A204.1 (cell line): ENCODE results near the gene OR2T3.
"Not testable (repeated sequence)": the region's sequence is repeated elsewhere in the genome, so short reads cannot be mapped to it uniquely, and the experiment has no call there.

Experiments used
- FAIRE-seq: peaks from 2 replicates; lab custom pipeline; 2012; peaks lifted over from hg19 to GRCh38; lab: Jason Lieb, UNC

OR2T3 gene

GRCh38 chr1:248473051-248473450 lies at the start of gene OR2T3:
TSS of gene OR2T3 (plus strand) at chr1:248473351. CDS start at chr1:248473351, 0 bp downstream.
- not testable (repeated sequence) for FAIRE-seq

- not testable (repeated sequence) for FAIRE-seq
Measured at GRCh38 chr1:248427526-248428191, 45.5 kb upstream of the OR2T3 start.

DNA sequence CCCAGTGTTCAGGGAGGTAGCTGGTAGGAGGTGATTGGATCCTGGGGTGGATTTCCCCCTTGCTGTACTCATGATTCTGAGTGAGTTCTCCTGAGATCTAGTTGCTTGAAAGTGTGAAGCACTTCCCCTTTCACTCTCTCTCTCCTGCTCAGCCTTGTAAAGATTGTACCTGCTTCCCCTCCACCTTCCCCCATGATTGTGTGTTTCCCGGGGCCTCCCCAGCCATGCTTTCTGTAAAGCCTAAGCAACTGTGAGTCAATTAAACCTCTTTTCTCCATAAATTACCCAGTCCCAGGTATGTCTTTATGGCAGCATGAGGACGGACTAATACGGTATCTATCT lies 45.0 kb upstream of the OR2T3 start:
- FAIRE-seq: not testable (repeated sequence)

DNA sequence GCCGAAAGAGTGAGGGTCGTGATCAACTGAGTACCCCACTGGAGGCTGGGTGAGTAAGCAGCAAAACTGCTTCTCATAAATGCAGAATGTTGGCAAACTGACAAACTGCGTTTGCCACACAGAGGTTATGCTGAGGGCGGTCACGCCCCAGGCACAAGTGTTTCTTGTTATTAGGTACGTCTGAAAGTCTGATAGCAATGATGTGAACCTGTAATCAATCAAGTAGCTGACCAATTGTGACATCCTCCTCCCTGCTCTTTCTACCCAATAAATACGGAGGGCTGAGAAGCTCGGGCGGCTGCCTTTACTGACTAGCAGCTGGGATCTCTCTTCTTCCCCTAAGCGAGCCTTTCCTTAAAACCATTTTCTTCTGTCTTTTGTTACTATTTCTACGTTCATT lies 41.5 kb upstream of the OR2T3 start:
- not testable (repeated sequence) for FAIRE-seq

DNA sequence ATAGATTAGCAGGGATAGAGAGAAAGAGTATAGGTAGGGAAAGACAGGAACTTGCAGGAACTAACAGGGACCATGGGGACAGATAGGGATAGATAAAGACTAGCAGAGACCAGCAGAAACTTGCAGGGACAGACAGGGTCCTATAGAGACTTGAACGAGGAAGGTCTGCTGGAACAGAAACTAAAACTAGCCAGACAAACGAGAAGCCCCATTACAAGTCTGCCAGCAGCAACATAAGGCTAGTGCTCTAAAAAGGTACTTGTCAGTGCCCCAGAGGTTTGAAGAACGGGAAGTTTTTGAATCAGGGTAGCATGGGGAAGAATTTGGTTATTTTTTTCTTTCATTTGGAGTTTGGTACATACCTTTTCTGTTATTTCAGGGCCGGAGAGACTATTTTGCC lies 41.0 kb upstream of the OR2T3 start:
- FAIRE-seq: not testable (repeated sequence)

DNA sequence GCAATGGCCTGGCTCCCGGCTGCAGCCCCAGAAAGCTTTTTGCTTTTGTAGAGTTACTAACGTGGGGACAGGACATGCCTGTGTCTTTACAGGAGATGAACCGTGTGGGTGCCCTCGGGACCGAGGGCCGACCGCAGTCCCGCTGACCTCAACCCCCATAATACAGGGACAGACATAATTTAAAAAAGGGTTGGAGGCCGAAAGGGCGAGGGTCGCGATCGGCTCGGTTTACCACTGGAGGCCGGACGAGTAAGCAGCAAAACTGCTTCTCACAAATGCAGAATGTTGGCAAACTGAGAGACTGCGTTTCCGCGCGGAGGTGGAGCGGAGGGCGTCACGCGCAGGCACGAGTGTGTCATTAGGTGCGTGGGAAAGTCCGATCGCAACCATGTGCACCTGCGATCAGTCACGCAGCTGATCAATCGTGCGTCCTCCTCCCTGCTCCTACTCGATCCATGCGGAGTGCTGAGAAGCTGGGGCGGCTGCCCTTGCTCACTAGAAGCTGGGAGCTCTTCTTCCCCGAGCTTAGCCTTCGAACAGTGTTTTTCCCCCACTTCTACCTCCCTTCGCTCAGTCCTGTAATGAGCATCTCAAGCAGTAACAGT lies 39.2 kb upstream of the OR2T3 start:
- not testable (repeated sequence) for FAIRE-seq

- FAIRE-seq: not testable (repeated sequence)
Measured at GRCh38 chr1:248434913-248435312, 38.2 kb upstream of the OR2T3 start.

- not testable (repeated sequence) for FAIRE-seq
Measured at GRCh38 chr1:248436303-248436702, 36.8 kb upstream of the OR2T3 start.

- FAIRE-seq: not testable (repeated sequence)
Measured at GRCh38 chr1:248438668-248439067, 34.5 kb upstream of the OR2T3 start.

DNA sequence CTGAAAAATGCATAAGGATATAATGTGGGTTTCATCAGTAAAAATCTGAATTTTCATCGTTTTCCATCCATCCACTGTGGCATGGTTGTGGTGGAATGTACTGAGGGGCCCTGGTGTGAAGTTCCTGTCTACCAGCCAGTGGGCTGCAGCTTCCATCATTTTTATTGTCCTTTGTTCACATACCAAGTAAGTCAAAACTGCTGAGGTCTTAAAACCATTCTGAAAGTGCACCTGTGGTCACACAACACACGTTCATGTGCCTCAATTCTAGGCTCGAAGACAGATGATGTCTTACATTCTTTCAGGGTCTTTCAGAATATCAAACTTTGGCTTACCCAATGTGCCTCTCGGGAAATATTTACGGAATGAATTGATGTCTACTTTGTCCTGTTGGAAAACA lies 33.9 kb upstream of the OR2T3 start:
- not testable (repeated sequence) for FAIRE-seq

DNA sequence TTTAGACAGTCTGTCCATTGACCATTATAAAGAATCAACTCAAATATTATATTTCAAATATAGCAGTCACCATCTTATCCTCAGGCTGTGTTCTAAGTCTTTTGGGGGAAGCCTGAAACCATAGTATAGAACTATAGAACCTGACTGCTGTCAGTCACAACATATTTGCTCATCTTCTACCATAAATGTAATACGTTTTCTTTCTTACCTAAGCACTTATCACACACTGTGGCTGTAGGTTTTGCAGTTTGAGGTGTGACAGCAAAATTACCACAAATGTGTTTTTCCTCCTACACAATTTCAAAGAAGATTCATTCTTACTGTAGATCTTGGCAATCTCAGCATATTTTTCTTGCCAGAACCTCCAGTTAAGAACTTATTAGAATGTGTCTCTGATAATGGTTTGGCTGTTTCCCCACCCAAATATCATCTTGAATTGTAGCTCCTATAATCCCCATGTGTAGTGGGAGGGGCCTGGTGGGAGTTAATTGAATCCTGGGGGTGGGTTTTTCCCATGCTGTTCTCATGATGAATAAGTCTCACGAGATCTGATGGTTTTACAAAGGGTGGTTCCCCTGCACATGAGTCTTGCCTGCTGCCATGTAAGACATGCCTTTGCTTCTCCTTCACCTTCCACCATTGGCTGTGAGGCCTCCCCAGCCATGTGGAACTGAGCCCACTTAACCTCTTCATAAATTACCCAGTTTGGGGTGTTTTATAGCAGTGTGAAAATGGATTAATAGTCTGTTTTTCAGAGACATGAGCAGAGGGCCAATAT lies 30.5 kb upstream of the OR2T3 start:
- not testable (repeated sequence) for FAIRE-seq

DNA sequence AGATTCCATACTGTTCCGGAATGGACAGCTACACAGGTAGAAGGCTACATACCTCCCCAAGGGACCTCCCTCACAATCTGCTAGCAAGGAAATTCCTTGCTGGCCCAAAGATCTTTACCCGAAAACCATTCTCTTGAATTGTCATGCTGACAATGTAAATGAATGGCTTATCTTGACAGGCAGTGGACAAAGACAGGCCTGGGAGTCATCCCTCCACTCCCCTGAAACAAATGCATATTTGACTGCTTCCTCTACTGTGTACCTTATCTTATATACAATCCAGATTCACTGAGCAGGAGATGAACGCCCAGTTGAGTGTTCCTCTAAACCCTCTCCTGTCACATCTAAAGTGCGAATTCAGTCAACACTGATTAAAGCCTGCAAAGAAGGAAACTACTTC lies 28.5 kb upstream of the OR2T3 start:
- FAIRE-seq: not testable (repeated sequence)

- not testable (repeated sequence) for FAIRE-seq
Measured at GRCh38 chr1:248445399-248445798, 27.8 kb upstream of the OR2T3 start, which contains the start of gene OR2T2. TSS of gene OR2T2 (plus strand) at chr1:248445637. CDS start at chr1:248452798, 7,161 bp downstream.

GRCh38 chr1:248448409-248449074 lies 24.6 kb upstream of the OR2T3 start:
- FAIRE-seq: not testable (repeated sequence)

GRCh38 chr1:248449821-248450465 lies 23.2 kb upstream of the OR2T3 start:
- FAIRE-seq: not testable (repeated sequence)

GRCh38 chr1:248450466-248451145 lies 22.5 kb upstream of the OR2T3 start:
- FAIRE-seq: not testable (repeated sequence)

GRCh38 chr1:248453619-248454018 lies 19.5 kb upstream of the OR2T3 start:
- FAIRE-seq: not testable (repeated sequence)

DNA sequence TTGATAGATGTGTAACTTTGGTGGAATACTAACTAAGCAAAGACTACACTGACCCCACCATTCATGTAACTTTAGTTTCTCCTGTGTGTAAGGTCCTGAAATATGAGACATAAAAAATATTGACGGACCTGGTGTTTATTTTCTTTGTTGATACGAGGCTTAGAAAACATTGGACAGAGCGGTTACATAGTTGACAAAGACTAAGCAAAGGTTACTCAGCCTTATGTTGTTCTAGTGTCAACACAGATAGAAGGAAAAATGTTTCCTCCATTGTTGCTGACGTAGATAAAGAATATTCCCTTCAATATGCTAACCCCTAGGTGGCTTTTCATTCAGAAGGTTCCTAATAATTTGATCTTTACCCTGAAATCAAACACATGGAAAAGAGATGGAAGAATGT lies 18.1 kb upstream of the OR2T3 start:
- not testable (repeated sequence) for FAIRE-seq

DNA sequence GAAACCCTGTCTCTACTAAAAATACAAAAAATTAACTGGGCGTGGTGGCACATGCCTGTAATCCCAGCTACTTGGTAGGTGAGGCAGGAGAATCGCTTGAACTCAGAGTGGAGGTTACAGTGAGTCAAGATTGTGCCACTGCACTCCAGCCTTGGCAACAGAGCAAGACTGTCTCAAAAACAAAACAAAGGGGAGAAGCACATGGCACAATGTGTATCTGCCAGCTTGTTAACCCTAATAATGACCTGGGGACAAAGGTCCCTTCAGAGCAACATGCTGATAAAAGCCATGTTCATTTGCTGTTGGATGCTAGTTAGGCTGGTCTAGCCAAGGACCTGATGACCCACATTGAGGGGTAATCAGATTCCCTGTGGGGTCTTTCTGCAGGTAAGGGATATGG lies 16.5 kb upstream of the OR2T3 start:
- not testable (repeated sequence) for FAIRE-seq

DNA sequence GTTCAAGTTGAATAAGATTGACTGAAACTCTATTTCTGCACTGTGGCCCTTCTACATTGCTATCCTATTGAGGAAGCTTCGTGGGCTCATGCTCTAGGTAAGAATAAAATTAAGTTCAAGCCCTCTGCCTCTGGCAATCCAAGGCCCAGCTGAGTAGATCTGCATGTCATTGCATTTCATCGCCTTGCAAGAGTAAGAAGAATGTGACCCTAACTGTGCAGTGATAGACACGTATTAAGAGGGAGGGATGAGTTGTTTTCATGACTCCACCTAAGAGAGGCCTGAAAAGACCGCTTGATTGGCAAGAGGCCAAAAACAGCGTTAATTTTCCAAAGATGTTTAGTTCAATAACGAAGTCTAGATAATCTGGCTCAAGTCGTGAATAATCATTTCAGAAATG lies 14.0 kb upstream of the OR2T3 start:
- FAIRE-seq: not testable (repeated sequence)

DNA sequence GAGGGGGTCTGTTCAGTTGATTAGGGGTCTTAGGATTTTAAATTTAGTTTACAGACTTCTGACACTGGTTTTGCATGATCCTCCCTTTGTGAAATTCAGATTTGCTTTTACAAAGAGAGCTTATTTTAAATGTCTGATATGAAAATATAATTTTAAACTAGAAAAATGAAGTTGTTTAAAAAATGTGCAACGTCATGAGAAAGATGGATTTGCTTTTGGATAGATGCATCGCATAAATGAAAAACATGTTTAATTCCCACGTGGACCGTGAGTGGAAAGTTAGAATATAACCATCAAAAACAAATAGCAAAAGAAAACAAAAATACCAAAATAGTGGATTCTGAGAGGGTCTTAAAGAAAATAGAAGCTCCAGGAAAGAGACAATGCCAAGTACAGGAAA lies 2.0 kb upstream of the OR2T3 start:
- FAIRE-seq: no peak
